ENCODE results near the gene ZNRF3.

- no peak for TF ChIP-seq CTCF (IDR thresholded peaks at IDR 0.05)
- TF ChIP-seq ZFX (IDR thresholded peaks at IDR 0.05; ENCODE audit: borderline replicate concordance) = no peak
Measured at GRCh38 chr22:28898233-28898629, 14.9 kb downstream of the ZNRF3 start.
